ENCODE data around the gene RNF168. TPM values are rescaled to one million over a fixed set of nuclear protein-coding genes. Genes with fewer than 3 reads are reported as not detected.
"Not testable (repeated sequence)": the region's sequence is repeated elsewhere in the genome, so short reads cannot be mapped to it uniquely, and the experiment has no call there.

The RNF168 gene
- total RNA-seq, 1 experiment from 2014 or later, result 17.1 TPM

DNA sequence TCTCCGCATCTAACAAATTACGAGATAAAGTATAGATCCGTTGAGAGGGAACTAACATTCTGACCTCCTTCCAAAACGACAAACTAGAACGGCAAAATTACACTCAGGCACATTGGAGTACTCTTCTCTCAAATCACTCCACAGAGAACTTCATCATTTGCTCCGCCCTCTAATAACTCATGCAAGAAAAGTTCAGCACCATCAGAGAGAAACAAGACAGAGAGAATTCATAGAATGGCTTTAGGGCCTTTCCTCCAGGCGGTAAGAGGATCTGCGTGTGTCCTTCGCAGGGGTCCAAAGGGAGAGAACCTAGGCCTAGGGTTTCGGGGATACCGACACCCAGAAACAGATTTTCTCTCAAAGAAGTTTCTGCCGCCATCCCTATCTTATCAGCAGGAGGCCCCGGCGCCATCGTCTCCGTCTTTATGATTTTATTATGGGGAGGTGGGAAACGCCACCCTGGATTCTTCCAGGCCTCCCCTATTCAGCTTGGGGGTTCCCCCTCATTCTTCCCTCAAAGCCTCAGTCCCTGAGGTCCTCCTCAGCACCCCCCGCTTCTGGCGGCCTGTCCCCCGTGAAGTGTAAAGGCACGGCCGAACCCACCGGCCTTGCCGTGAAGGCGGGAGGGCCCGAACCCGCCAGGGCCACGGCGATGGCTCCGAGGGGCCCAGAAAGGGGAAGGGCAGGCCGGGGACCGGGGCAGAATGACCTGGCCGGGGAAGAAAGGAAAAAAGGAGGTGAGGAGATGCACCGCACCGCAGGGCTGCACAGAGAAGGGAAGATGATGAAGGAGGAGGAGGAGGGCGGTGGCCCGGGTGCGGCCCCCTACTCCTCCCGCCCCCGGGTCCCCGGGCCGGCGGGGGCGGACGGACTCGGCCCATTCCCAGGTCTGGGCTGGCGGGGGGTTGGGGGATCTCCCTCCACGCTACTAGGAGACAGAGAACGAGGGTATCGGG lies 72.1 kb downstream of the RNF168 start:
- H3K27ac ChIP-seq, result peak overlapping the region; percentile 33
- DNase-seq (ENCODE audit: low read depth in 1 of 2, low spot score in 2 of 2), result peak in 1 of 2 experiments; percentile 48
- H3K9me3 ChIP-seq (replicated peaks), result no peaks in the 10 kb centered on the region
- H3K36me3 ChIP-seq, result peaks cover 12% of the 10 kb centered on the region
- peak overlapping the region; percentile 76 for H3K4me3 ChIP-seq
- no peaks in the 10 kb centered on the region; the same call in 1 of the 2 replicates for H3K4me1 ChIP-seq (replicated peaks)
- H3K27me3 ChIP-seq (replicated peaks), result no peaks in the 10 kb centered on the region

DNA sequence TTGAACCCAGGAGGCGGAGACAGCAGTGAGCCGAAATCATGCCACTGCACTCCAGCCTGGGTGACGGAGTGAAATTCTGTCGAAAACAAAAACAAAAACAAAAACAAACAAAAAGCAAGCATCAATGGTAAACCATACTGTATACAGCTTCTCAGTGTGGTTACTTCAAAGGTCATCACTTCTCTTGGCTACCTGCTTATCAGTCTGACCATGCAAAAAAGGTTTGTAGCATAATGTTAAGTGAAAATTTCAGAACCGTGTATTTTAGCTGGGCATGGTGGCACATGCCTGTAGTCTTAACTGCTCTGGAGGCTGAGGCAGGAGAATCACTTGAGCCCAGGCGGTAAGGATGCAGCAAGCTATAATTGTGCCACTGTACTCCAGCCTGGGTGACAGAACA lies 75.5 kb downstream of the RNF168 start:
- Histone ChIP-seq H3K4me1 (replicated peaks) (no peaks in the 10 kb centered on the region; the same call in 1 of the 2 replicates), H3K4me3 (no peak overlapping the region), H3K27ac (no peak overlapping the region), H3K36me3 (peaks cover 12% of the 10 kb centered on the region), H3K27me3 (replicated peaks) (no peaks in the 10 kb centered on the region), H3K9me3 (replicated peaks) (no peaks in the 10 kb centered on the region)
- DNase-seq (ENCODE audit: low read depth in 1 of 2, low spot score in 2 of 2), result no peak

DNA sequence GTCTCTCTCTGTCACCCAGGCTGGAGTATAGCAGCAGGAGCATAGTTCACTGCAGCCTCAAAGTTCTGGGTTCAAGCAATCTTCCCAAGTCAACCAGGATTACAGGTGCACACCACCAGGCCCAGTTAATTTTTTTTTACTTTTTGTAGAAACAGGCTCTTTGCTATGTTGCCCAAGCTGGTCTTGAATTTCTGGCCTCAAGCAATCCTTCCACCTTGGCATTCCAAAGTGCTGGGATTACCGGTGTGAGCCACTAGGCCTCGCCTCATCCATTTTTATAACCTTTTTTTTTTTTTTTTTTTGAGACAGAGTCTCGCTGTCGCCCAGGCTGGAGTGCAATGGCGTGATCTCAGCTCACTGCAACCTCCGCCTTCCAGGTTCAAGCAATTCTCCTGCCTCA lies 79.1 kb downstream of the RNF168 start:
- DNase-seq (ENCODE audit: low read depth in 1 of 2, low spot score in 2 of 2); H3K4me1 ChIP-seq (replicated peaks); H3K9me3 ChIP-seq (replicated peaks); H3K27ac ChIP-seq; H3K36me3 ChIP-seq; H3K4me3 ChIP-seq; H3K27me3 ChIP-seq (replicated peaks): not testable (repeated sequence)

DNA sequence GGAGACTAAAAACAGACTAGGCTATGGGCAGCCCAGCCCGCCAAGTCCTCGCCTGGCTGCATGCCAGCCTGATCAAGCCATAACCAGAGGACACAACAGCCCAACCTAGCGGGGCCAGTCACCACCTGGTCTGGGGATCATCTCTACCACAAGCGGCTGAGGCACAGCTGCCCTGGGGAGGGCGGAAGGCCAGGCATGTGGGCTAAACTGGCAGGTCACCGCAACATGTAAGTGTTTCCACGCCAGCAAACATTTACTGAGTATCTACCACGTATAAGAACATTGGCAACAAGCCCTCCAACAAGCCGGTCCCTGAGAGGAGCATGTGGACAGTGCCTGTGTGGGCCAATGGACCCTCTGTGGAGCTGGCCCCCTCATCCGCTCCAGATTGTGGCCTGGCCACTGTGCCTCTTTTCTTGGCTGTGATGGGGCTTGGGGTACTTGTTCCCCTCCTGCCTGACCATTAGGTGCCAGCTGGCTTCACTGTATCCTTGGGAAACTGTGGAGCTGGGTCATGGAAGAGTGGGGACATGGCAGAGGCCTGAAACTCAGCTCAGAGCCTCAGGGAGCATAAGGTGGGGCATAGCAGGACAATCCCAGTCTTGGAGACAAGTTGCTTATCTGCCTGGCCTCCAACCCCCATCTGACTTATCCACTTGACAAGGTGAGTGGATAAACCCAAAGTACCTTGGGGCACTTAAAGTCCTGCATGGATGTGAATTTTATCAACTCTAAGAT lies 80.4 kb downstream of the RNF168 start:
- Histone ChIP-seq H3K4me1 (replicated peaks) (no peaks in the 10 kb centered on the region), H3K36me3 (peaks cover 4% of the 10 kb centered on the region), H3K4me3 (no peak overlapping the region), H3K27me3 (replicated peaks) (no peaks in the 10 kb centered on the region), H3K9me3 (replicated peaks) (no peaks in the 10 kb centered on the region), H3K27ac (no peak overlapping the region)
- no peak for DNase-seq (ENCODE audit: low read depth in 1 of 2, low spot score in 2 of 2)

DNA sequence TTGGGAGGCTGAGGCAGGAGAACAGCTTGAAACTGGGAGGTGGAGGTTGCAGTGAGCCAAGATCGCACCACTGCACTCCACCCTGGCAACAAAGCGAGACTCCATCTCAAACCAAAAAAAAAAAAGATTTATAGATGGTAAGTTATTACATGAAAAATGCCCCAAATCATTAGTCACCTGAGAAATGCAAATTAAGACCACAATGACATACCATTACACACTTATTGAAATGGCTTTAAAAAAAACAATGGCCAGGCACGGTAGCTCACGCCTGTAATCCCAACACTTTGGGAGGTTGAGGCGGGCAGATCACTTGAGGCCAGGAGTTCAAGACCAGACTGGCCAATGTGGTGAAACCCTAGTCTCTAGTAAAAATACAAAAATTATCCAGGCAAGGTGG lies 81.9 kb downstream of the RNF168 start:
- H3K36me3 ChIP-seq; DNase-seq (ENCODE audit: low read depth in 1 of 2, low spot score in 2 of 2); H3K9me3 ChIP-seq (replicated peaks); H3K27me3 ChIP-seq (replicated peaks); H3K4me1 ChIP-seq (replicated peaks); H3K4me3 ChIP-seq; H3K27ac ChIP-seq: not testable (repeated sequence)

DNA sequence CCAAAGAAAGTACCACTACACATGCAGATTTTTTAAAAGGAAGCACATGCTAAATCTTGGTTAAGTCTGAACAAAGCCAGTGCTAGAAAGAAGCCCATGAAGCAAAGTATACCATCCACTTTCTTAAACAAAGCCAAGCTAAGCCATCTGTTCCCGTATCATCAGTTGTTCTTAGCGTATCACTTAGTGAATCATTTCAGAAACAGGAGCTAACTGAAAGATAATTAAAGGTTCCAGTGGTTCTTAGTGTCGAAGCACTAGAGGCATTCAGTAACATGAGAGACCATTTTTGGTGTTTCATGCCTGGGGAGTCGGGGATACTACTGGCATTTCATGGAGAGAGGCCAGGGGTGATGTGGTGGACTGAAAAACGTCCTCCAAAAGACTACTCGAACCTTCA lies 84.2 kb downstream of the RNF168 start:
- no peak for DNase-seq (ENCODE audit: low read depth in 1 of 2, low spot score in 2 of 2)
- Histone ChIP-seq H3K27me3 (replicated peaks) (no peaks in the 10 kb centered on the region), H3K4me3 (no peak overlapping the region), H3K27ac (no peak overlapping the region), H3K4me1 (replicated peaks) (no peaks in the 10 kb centered on the region), H3K9me3 (replicated peaks) (no peaks in the 10 kb centered on the region), H3K36me3 (no peaks in the 10 kb centered on the region)

Other genes with a start within 250 kb of the RNF168 start
- gene PCYT1A, start 216.0 kb downstream of the RNF168 start, total RNA-seq (2014; rRNA removed; shearing (Covaris generic)), result 63.7 and 84.6 TPM in 2 replicates
- gene DYNLT2B, start 185.5 kb downstream of the RNF168 start, total RNA-seq (2014; rRNA removed; shearing (Covaris generic)), result 20.5 and 24.2 TPM in 2 replicates
- 0.19 and 5.0 TPM in 2 replicates for gene TM4SF19, start 165.4 kb downstream of the RNF168 start, total RNA-seq (2014; rRNA removed; shearing (Covaris generic))
- 9.2 and 11.2 TPM in 2 replicates for gene UBXN7, start 71.3 kb downstream of the RNF168 start, total RNA-seq (2014; rRNA removed; shearing (Covaris generic))
- not detected in 2 replicates for gene SMCO1, start 11.6 kb upstream of the RNF168 start, total RNA-seq (2014; rRNA removed; shearing (Covaris generic))
- gene WDR53, start 64.8 kb upstream of the RNF168 start, total RNA-seq (2014; rRNA removed; shearing (Covaris generic)), result 9.3 and 12.7 TPM in 2 replicates
- 18.3 and 20.4 TPM in 2 replicates for gene FBXO45, start 64.9 kb upstream of the RNF168 start, total RNA-seq (2014; rRNA removed; shearing (Covaris generic))
- 0.11 TPM in 1 of 2 replicates, not detected in the other for gene NRROS, start 135.9 kb upstream of the RNF168 start, total RNA-seq (2014; rRNA removed; shearing (Covaris generic))
- 2.0 and 2.5 TPM in 2 replicates for gene CEP19, start 208.5 kb upstream of the RNF168 start, total RNA-seq (2014; rRNA removed; shearing (Covaris generic))
- gene PIGX, start 208.6 kb upstream of the RNF168 start, total RNA-seq (2014; rRNA removed; shearing (Covaris generic)), result 32.7 and 63.1 TPM in 2 replicates
- 19.5 and 22.4 TPM in 2 replicates for gene PAK2, start 236.1 kb upstream of the RNF168 start, total RNA-seq (2014; rRNA removed; shearing (Covaris generic))

All from SJSA1 (cell line).